HEK293T (cell line): ENCODE results near the gene TJP2.

Experiments used
- ARNT ChIP-seq: fragments of 450-650 bp; IDR thresholded peaks from 2 replicates; pipeline ENCODE4 v1.6.1; 2017; ENCODE audit warnings: mild to moderate bottlenecking
- BHLHE40 ChIP-seq: fragments of 450-650 bp; IDR thresholded peaks from 2 replicates; pipeline ENCODE4 v1.6.1; 2016; ENCODE audit warnings: mild to moderate bottlenecking, moderate library complexity, borderline replicate concordance
- ELF4 ChIP-seq: fragments of 450-650 bp; IDR thresholded peaks from 2 replicates; pipeline ENCODE4 v1.6.1; 2017; ENCODE audit warnings: antibody characterized with exemption
- FOXA1 ChIP-seq: fragments of 450-650 bp; IDR thresholded peaks from 2 replicates; pipeline ENCODE4 v1.6.1; 2016; ENCODE audit warnings: mild to moderate bottlenecking
- FOXK2 ChIP-seq: fragments of 450-650 bp; IDR thresholded peaks from 2 replicates; pipeline ENCODE4 v1.6.1; 2016; ENCODE audit warnings: mild to moderate bottlenecking
- L3MBTL2 ChIP-seq: fragments of 450-650 bp; conservative IDR thresholded peaks from 2 replicates; pipeline ENCODE4 v1.6.1; 2016; ENCODE audit warnings: mild to moderate bottlenecking
- LEF1 ChIP-seq: fragments of 450-650 bp; IDR thresholded peaks from 2 replicates; pipeline ENCODE4 v1.6.1; 2017; ENCODE audit warnings: mild to moderate bottlenecking, borderline replicate concordance
- NFRKB ChIP-seq: fragments of 450-650 bp; IDR thresholded peaks from 2 replicates; pipeline ENCODE4 v1.6.1; 2016; ENCODE audit warnings: mild to moderate bottlenecking, moderate library complexity
- SUZ12 ChIP-seq: fragments of 450-650 bp; IDR thresholded peaks from 2 replicates; pipeline ENCODE4 v1.6.1; 2016; ENCODE audit warnings: mild to moderate bottlenecking
- ZNF384 ChIP-seq: fragments of 450-650 bp; IDR thresholded peaks from 2 replicates; pipeline ENCODE4 v1.6.1; 2016
- TF ChIP-seq, protein P1 (sequence below): fragments of 450-650 bp; IDR thresholded peaks from 2 replicates; pipeline ENCODE4 v1.6.1; 2016

DNA sequence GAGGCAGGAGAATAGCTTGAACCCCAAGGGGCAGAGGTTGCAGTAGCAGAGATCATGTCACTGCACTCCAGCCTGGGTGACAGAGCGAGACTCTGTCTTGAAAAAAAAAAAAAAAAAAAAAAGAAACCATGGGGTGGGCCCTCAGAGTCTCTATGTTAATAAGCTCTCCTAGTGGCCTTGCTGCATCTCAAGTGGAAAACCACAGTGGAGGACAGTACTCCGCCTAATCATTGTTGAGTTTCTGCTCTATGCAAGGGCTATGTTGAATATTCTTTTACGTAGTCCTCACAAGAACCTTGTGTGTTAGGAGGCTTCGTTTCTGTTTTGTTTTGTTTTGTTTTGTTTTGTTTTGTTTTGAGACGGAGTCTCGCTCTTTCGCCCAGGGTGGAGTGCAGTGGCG lies 48.9 kb downstream of the TJP2 start:
- no peak for TF ChIP-seq ELF4
- TF ChIP-seq FOXA1 = no peak
- no peak for TF ChIP-seq SUZ12
- TF ChIP-seq, protein P1, sequence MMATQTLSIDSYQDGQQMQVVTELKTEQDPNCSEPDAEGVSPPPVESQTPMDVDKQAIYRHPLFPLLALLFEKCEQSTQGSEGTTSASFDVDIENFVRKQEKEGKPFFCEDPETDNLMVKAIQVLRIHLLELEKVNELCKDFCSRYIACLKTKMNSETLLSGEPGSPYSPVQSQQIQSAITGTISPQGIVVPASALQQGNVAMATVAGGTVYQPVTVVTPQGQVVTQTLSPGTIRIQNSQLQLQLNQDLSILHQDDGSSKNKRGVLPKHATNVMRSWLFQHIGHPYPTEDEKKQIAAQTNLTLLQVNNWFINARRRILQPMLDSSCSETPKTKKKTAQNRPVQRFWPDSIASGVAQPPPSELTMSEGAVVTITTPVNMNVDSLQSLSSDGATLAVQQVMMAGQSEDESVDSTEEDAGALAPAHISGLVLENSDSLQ = no peak
- TF ChIP-seq L3MBTL2 = no peak
- no peak for TF ChIP-seq ARNT
- TF ChIP-seq ZNF384 = no peak
- no peak for TF ChIP-seq NFRKB
- no peak for TF ChIP-seq FOXK2
- TF ChIP-seq BHLHE40 = no peak
- no peak for TF ChIP-seq LEF1
